GM23248 (cell line): ENCODE measurements around the gene SPACA9.

Experiments
- EZH2 ChIP-seq: fragments of 200-600 bp; sonication (generic); IDR thresholded peaks from 2 replicates; pipeline ENCODE4 v1.6.1; 2018; ENCODE audit warnings: antibody characterized with exemption, mild to moderate bottlenecking; ENCODE audit not compliant: insufficient read depth, poor library complexity, severe bottlenecking
- EZH2phosphoT487 ChIP-seq: fragments of 200-600 bp; sonication (generic); IDR thresholded peaks from 2 replicates; pipeline ENCODE4 v1.6.1; 2018; ENCODE audit warnings: antibody characterized with exemption, moderate library complexity, mild to moderate bottlenecking, low read depth; ENCODE audit not compliant: insufficient read depth

GRCh38 chr9:132892400-132892799 lies 13.7 kb downstream of the SPACA9 start:
- no peak for TF ChIP-seq EZH2
- no peak for TF ChIP-seq EZH2phosphoT487
